T-helper 1 cell (primary cell): ENCODE data around the gene SLC9B1.
"Not testable (repeated sequence)": the region's sequence is repeated elsewhere in the genome, so short reads cannot be mapped to it uniquely, and the experiment has no call there.

ENCODE experiments used
- DNase-seq, 5 donors: peaks; one replicate each; pipeline ENCODE4 v3.0.0-alpha.2; 2012 to 2020

The SLC9B1 gene

GRCh38 chr4:102871772-102872171, 147.7 kb downstream of the SLC9B1 start:
- DNase-seq = no peak

GRCh38 chr4:102869569-102870197, 149.8 kb downstream of the SLC9B1 start:
- no peak for DNase-seq

DNA sequence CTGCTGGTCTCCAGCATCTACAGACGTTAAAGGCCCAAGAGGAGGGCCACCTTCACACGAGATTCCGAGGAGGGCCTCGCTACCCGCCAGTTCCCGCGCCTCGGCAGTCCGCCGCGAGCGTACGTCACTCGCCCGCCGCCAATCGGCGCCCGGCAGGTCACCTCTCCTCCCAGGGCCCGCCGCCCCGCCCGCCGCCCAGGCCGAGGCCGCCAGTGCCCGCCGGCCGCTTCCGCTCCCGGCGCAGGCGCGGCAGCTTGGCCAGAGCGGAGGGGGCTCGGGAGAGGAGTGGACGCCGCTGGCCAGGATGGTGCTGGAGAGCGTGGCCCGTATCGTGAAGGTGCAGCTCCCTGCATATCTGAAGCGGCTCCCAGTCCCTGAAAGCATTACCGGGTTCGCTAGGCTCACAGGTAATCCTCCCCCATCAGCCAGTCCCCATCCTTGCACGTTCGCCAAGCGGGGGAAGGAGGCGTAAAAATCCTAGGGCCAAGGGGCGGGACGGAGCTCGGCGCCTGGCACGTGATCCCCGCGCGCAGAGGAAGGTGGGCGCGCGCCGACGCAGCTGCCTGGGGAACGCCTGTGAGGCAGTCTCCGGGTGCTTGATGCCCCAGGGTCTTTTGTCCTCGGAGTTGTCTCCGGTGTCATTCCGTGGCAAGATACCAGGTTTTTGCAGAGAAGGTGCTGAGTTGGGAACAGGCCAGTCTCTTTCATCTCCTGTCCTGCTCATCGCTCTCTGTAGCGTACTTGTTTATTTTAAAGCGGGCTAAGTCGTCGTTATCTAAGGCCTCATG, 150.5 kb downstream of the SLC9B1 start, which contains the start of gene CISD2:
Gene CISD2, plus strand, starts transcription at position 212 of the 788 bp plus-strand sequence. Its CDS starts 93 bp downstream, at position 305.
- DNase-seq = peak; percentile 81 to 96 (median 87)

- peak in 1 of 5 donors; percentile 3 for DNase-seq
Measured at GRCh38 chr4:102868153-102868780, 151.2 kb downstream of the SLC9B1 start.

GRCh38 chr4:102867278-102868152, 152.0 kb downstream of the SLC9B1 start:
- DNase-seq = peak in 1 of 5 donors; percentile 5

- DNase-seq = not testable (repeated sequence)
Measured at GRCh38 chr4:102865327-102865726, 154.2 kb downstream of the SLC9B1 start.

DNA sequence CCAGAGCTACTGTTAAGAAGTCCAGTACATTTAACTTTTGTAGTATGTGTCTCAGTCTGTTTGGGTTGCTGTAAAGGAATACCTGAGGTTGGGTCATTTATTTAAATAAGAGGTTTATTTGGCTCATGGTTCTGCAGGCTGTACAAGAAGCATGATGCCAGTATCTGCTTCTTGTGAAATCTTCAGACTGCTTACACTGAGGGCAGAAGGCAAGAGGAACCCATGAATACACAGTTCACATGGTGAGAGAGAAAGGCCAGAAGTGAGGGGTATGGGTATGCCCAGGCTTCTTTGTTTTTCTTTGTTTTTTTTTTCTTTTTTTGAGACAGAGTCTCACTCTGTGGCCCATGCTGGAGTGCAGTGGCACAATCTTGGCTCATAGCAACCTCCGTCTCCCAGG, 156.8 kb downstream of the SLC9B1 start:
- DNase-seq = no peak

- DNase-seq = no peak
Measured at GRCh38 chr4:102862016-102862415, 157.5 kb downstream of the SLC9B1 start.

DNA sequence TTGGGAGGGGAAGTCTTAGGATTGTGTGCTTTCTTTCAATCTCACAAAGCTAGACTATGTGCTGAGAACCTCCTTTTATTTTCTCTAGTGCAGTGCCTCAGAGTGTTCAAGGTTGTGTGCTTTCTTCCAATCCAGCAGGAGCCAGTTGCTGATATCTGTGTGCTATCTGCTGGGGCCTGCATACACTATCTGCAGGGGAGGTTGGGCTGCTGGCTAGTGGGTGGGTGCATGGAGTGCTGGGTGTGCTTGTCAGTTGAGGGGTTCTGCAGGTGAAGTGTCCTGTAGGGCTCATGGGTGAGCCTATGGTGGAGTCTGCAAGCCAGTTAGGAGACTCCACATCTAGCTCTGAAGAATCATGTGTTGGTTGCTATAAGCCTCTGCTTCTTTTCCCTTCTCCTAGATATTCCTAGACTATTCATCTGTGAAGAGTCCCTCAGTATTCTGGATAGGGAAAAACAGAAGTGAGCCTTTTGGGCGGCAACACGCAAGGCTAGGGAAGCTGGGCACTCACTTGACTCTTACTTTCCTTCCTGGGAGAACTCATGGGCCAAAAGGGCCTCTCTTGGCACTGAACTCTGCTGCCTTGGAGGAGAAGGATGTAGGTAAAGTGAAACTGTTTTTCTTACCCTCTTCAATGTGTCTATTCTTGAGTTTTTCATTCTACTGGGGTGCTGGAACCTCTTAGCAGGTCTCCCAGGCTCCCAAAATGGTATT, 158.7 kb downstream of the SLC9B1 start:
- no peak for DNase-seq

- DNase-seq = no peak
Measured at GRCh38 chr4:102858828-102859464, 160.6 kb downstream of the SLC9B1 start.
